B cell (primary cell): ENCODE results near the gene NME9. TPM values are rescaled to one million over a fixed set of nuclear protein-coding genes. Genes with fewer than 3 reads are reported as not detected.

Experiments used
- ATAC-seq: fragments of 200-7000 bp; cut with Tn5 transposase; one replicate; pipeline ENCODE4 v1.10.0; 2021; ENCODE audit warnings: low read depth, mild to moderate bottlenecking, moderate number of reproducible peaks, moderate library complexity
- CTCF ChIA-PET: fragments of 350-600 bp; sonication (Branson Sonifier 250); formaldehyde crosslinking; loops from one replicate; lab custom pipeline; 2021; ENCODE audit warnings: antibody characterized with exemption, inconsistent platforms; lab: Charles Lee
- POLR2A ChIA-PET: fragments of 350-600 bp; sonication (Branson Sonifier 250); formaldehyde crosslinking; loops from one replicate; lab custom pipeline; 2021; ENCODE audit warnings: antibody characterized with exemption; lab: Charles Lee
- DNase-seq: peaks from one replicate; pipeline ENCODE4 v3.0.0; 2013
- H2AFZ ChIP-seq: 2 replicates; pipeline ENCODE4 v1.6.1; 2012; ENCODE audit warnings: mild to moderate bottlenecking, low read depth, low read length; ENCODE audit not compliant: insufficient read depth, poor library complexity, severe bottlenecking
- H3K27ac ChIP-seq, 2 donors: 1 replicate in 1 of 2; 2 replicates in 1 of 2; pipeline ENCODE4 v1.5.1; 2012 to 2013; ENCODE audit warnings: low read length in 2 of 2, mild to moderate bottlenecking in 2 of 2, moderate library complexity in 1 of 2
- H3K27me3 ChIP-seq, 4 experiments: fragments of 200-600 bp in 1 of 4; sonication (generic) in 1 of 4; replicated peaks in 1 of 4; 1 replicate in 2 of 4; 2 replicates in 2 of 4; pipeline versions ENCODE4 v1.6.1 to v1.7.0; 2013 to 2016; ENCODE audit warnings: low read length in 3 of 4, mild to moderate bottlenecking in 2 of 4, mixed read lengths in 1 of 4, moderate library complexity in 1 of 4; ENCODE audit not compliant: insufficient read depth in 4 of 4, control insufficient read depth in 3 of 4; ENCODE audit errors: control extremely low read depth in 1 of 4
- H3K36me3 ChIP-seq, 2 experiments: replicated peaks in 1 of 2; 1 replicate in 1 of 2; 2 replicates in 1 of 2; pipeline versions ENCODE4 v1.6.1 to v1.7.1; 2013; ENCODE audit warnings: low read length in 1 of 2; ENCODE audit not compliant: insufficient read depth in 2 of 2, control insufficient read depth in 1 of 2; ENCODE audit errors: control extremely low read depth in 1 of 2, extremely low read depth in 1 of 2
- H3K4me1 ChIP-seq, 2 donors: fragments of 200-600 bp in 1 of 2; sonication (generic) in 1 of 2; 1 replicate in 1 of 2; 2 replicates in 1 of 2; pipeline versions ENCODE4 v1.5.1 to v1.6.1; 2013 to 2017; ENCODE audit warnings: low read length in 2 of 2; ENCODE audit not compliant: control insufficient read depth in 2 of 2, insufficient read depth in 2 of 2
- H3K4me2 ChIP-seq: replicated peaks from 2 replicates; pipeline ENCODE3; 2012; ENCODE audit warnings: mild to moderate bottlenecking, low read depth, low read length; ENCODE audit not compliant: poor library complexity, severe bottlenecking
- H3K4me3 ChIP-seq, 5 experiments: fragments of 200-600 bp in 1 of 5; sonication (generic) in 1 of 5; 1 replicate in 3 of 5; 2 replicates in 2 of 5; pipeline versions ENCODE4 v1.5.1 to v1.7.0; 2011 to 2016; ENCODE audit warnings: low read length in 4 of 5, mild to moderate bottlenecking in 4 of 5, low read depth in 2 of 5, control low read depth in 1 of 5, moderate library complexity in 1 of 5; ENCODE audit not compliant: insufficient read depth in 1 of 5; ENCODE audit errors: control extremely low read depth in 1 of 5, extremely low read depth in 1 of 5
- H3K79me2 ChIP-seq: fragments of 200-600 bp; sonication (generic); one replicate; pipeline ENCODE4 v1.6.0; 2016; ENCODE audit warnings: low read length; ENCODE audit not compliant: control insufficient read depth, insufficient read depth
- H3K9ac ChIP-seq: fragments of 200-600 bp; sonication (generic); 2 replicates; pipeline ENCODE4 v1.6.1; 2017; ENCODE audit warnings: mild to moderate bottlenecking, low read length, moderate library complexity
- H3K9me3 ChIP-seq, 3 donors: one replicate each; pipeline versions ENCODE4 v1.6.1 to v1.7.1; 2013; ENCODE audit warnings: low read length in 2 of 3; ENCODE audit not compliant: control insufficient read depth in 2 of 3, insufficient read depth in 1 of 3; ENCODE audit errors: control extremely low read depth in 1 of 3
- H4K20me1 ChIP-seq: 2 replicates; pipeline ENCODE4 v1.6.0; 2012; ENCODE audit warnings: mild to moderate bottlenecking, low read length; ENCODE audit not compliant: insufficient read depth, control insufficient read depth, poor library complexity, severe bottlenecking
- H3K27ac Mint-ChIP-seq: one replicate; pipeline ENCODE4 v1.8.0; 2021; ENCODE audit warnings: mixed read lengths
- H3K27me3 Mint-ChIP-seq: one replicate; pipeline ENCODE4 v1.8.0; 2021; ENCODE audit warnings: mixed read lengths
- H3K4me1 Mint-ChIP-seq: one replicate; pipeline ENCODE4 v1.8.0; 2021; ENCODE audit warnings: mixed read lengths
- H3K4me3 Mint-ChIP-seq: one replicate; pipeline ENCODE4 v1.8.0; 2021; ENCODE audit warnings: mixed read lengths
- H3K9me3 Mint-ChIP-seq: one replicate; pipeline ENCODE4 v1.8.0; 2022; ENCODE audit warnings: mixed read lengths; ENCODE audit not compliant: insufficient read depth
- CTCF ChIP-seq: fragments of 200-600 bp; IDR thresholded peaks from one replicate; pipeline ENCODE4 v1.8.0; 2022; ENCODE audit warnings: antibody characterized with exemption, mild to moderate bottlenecking
- EZH2 ChIP-seq: IDR thresholded peaks from 2 replicates; pipeline ENCODE4 v1.6.1; 2012; ENCODE audit warnings: borderline replicate concordance, low read depth, mild to moderate bottlenecking, moderate library complexity, low read length; ENCODE audit not compliant: insufficient read depth, poor library complexity, severe bottlenecking
- WGBS: methylation state at CpG from one replicate; pipeline ENCODE4 v1.1.5; 2013; ENCODE audit warnings: missing lambda C conversion rate; ENCODE audit not compliant: insufficient coverage; 5-methylcytosine and 5-hydroxymethylcytosine counted together
- intact Hi-C: fragments of 100-400 bp; cut with micrococcal nuclease; formaldehyde crosslinking; loops from one replicate; pipeline ENCODE4 v1.10.0; 2022
- polyA plus RNA-seq: library from polyadenylated mRNA; depleted of rRNA; stranded (reverse); fragments of >200 nt; gene quantifications from 2 replicates; pipeline ENCODE4 v1.2.3, GENCODE V29; 2012
- total RNA-seq, 2 donors: library from RNA; stranded (reverse); fragments of 120-200 nt in 1 of 2; gene quantifications; 1 replicate in 1 of 2; 2 replicates in 1 of 2; pipeline versions ENCODE4 v1.2.3 to v1.2.4, GENCODE V29; 2013 to 2022

NME9 gene
- total and polyA plus RNA-seq, 2 donors (not counting 1 experiment from before 2014, with no cell fraction given), result not detected

- H3K27ac ChIP-seq, result no peak overlapping the region
- H3K9ac ChIP-seq, result no peak overlapping the region
- no peaks in the 10 kb centered on the region for H3K4me1 ChIP-seq
- no peaks in the 10 kb centered on the region for H3K9me3 Mint-ChIP-seq
- H3K4me3 ChIP-seq, result no peak overlapping the region
- CTCF ChIA-PET, result no interaction called here
- no peaks in the 10 kb centered on the region for H3K36me3 ChIP-seq
- peaks cover 0 to 30% (median 5%) of the 10 kb centered on the region in 4 experiments for H3K27me3 ChIP-seq
- no peaks in the 10 kb centered on the region for H4K20me1 ChIP-seq
- no peak overlapping the region for H2AFZ ChIP-seq
- TF ChIP-seq EZH2 (no peak), CTCF (no peak)
- no peak for ATAC-seq
- H3K27me3 Mint-ChIP-seq, result peaks cover 66% of the 10 kb centered on the region
- H3K9me3 ChIP-seq, result no peaks in the 10 kb centered on the region
- POLR2A ChIA-PET, result no interaction called here
- intact Hi-C loops, result no loop called here
- no peak for DNase-seq
- no peaks in the 10 kb centered on the region for H3K4me1 Mint-ChIP-seq
- H3K4me3 Mint-ChIP-seq, result no peak overlapping the region
- no peak overlapping the region for H3K27ac Mint-ChIP-seq
- no peaks in the 10 kb centered on the region for H3K79me2 ChIP-seq
- WGBS, result 100% methylated on average over 1 of the region's 3 CpGs
- no peak overlapping the region for H3K4me2 ChIP-seq
Observed at GRCh38 chr3:138355071-138355470, 25.4 kb upstream of the NME9 start.

GRCh38 chr3:138354376-138354775, 24.7 kb upstream of the NME9 start:
- CTCF ChIA-PET, result interaction anchor here (0.6 kb wide), 1 partner anchor 162 kb away, joined by 3 read pairs; no protein-coding TSS in a partner anchor
- DNase-seq, result no peak
- POLR2A ChIA-PET, result no interaction called here
- Mint-ChIP-seq H3K27me3 (peaks cover 70% of the 10 kb centered on the region), H3K4me1 (no peaks in the 10 kb centered on the region), H3K27ac (no peak overlapping the region), H3K9me3 (no peaks in the 10 kb centered on the region), H3K4me3 (no peak overlapping the region)
- Histone ChIP-seq H3K36me3 (no peaks in the 10 kb centered on the region), H3K4me1 (no peaks in the 10 kb centered on the region), H3K79me2 (no peaks in the 10 kb centered on the region), H3K9ac (no peak overlapping the region), H3K4me2 (no peak overlapping the region), H2AFZ (no peak overlapping the region), H4K20me1 (no peaks in the 10 kb centered on the region), H3K9me3 (no peaks in the 10 kb centered on the region), H3K27me3 (peaks cover 0 to 37% (median 7%) of the 10 kb centered on the region in 4 experiments), H3K4me3 (no peak overlapping the region), H3K27ac (no peak overlapping the region)
- intact Hi-C loops, result no loop called here
- no peak for TF ChIP-seq EZH2
- TF ChIP-seq CTCF, result no peak
- ATAC-seq, result no peak
